HG02943 (cell line): ENCODE measurements around the gene MRGPRG.

Experiments used
- ATAC-seq: cut with Tn5 transposase; IDR thresholded peaks from one replicate; pipeline ENCODE4 v1.9.1; 2021; ENCODE audit warnings: mild to moderate bottlenecking, low read depth, moderate library complexity; ENCODE audit not compliant: unreplicated experiment

The MRGPRG gene

DNA sequence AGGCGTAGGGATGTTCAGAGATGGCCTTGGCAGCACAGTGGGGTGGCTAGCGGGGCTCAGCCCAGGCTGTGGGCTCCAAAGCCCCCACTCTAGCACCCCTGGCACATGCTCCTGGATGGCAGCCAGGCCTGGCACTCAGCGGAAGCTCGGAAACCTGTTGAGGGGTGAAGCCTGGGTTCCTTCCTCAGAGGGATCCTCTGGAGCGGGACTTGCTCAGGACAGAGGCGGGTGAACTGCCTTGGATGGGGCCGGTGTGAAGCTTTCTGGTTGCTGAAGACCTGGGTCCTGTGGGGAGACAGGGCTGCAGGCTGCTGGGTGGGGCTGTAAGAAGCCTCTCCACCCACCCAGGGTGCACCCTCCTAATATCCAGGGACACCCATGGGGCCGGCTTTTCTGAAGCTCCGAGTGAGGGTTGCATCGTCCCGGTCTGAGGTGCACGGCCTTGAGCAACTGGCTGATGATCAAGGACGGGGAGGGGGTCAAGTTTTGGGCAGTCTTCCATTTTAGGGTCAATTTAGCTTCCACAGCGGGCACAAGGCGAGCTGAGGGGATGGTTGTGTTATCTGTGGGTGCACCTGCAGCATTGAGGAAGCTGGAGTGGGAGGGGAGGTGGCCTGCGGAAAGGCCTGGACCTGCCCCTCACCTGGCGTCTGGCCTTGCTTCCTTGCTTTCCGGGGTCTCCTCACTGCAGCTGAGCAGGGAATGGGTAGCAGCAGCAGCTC lies 8.4 kb upstream of the MRGPRG start:
- no peak for ATAC-seq

DNA sequence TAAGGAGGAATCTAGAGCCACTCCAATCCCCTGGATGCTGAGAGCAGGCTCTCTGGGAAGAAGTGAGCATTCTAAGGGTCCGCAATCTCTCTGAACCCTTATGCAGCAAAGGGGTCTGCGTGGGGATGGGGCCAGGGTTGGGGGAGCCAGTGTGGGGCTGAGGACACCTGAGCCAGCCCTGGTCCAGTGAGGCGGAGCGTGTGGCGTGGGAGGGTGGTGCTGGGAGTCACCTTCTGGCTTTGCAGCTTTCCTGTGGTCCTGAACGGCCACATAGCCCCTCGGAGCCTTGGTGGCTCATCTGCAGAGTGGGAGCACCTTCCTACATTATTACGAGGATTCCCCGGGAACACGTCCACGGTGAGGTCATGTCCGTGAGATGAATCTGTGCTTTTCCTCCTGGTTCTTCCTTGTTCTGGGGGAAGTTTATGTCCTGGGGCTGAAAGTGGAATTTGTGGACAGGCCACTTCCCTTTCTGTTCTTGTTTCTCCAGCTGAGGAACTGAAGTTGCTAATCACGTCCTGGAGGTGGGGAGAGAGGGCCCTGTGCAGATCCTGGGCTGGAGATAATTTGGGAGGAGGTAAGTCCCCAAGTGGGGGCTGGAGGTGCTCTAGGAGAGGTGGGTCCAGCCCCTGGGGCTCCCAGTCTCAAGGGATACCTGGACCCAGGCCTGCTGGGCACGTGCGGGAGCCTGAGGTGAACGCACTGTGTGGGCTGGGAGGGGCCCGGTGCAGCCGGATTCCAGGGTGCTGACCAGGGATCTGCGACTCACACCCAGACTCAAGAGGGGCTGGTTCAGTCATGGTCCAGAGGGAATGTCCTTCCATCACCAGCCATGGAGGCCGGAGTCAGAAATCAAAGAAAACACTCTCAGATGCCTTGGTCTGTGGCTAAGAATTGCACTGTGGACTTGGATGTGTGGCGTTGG lies 7.5 kb upstream of the MRGPRG start:
- no peak for ATAC-seq

DNA sequence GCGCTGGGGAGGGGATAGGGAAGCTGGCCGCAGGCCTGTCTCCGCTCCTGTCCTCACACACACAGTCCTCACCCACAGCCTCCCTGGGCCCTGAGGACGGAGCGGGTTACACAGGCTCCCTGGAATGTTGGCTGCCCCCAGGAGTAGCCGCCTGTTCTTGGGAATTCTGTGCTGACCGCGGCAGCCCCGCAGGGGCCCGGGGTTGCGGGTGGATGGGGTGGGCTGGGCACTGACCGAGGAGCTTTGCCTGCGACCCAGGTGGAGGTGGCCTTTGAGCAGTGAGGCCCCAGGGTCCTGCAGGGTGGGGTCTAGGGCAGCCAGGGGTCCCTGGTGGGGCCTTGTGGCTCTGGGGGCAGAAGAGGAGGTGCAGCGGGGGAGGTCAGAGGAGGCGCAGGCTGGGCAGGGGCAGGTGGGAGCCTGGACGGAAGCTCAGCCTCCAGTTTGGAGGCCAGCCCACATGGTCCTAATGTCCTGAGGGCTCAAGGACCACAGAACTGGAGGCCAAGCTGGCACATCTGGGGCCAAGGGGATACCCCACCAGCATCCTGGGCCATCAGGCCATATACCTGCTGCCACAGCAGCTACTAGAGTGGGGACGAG lies 6.6 kb upstream of the MRGPRG start:
- ATAC-seq = no peak

DNA sequence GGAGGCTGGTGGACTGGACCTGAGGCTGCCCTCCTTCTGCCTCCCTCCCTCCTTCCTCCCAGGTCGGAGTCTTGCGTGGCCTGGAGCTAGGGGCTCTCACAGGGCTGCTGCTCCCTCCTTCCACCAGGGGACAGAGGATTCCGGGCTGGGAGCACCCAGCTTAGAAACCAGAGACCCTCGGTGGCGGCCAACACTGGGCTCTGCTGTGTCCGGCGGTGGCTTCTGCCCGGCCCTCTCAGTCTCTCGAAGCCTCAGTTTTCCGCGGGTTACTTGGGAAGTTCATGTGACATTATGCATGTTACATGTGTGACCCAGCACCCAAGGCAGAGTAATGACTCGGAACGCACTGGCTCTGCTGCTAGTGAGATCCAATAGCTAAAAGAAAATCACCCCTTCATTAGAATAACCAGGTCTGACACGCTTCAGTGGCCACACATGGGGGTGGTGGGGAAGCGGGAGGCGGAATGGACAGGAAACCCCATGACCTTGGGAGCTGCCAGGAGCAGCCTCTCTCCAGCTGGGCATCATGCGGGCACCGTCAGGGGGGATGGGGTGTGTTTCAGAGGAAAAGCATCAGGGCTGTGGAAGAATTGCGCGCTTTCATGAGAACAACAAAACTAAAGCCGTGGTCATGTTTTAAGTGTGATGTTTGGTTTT lies 5.9 kb upstream of the MRGPRG start:
- no peak for ATAC-seq

DNA sequence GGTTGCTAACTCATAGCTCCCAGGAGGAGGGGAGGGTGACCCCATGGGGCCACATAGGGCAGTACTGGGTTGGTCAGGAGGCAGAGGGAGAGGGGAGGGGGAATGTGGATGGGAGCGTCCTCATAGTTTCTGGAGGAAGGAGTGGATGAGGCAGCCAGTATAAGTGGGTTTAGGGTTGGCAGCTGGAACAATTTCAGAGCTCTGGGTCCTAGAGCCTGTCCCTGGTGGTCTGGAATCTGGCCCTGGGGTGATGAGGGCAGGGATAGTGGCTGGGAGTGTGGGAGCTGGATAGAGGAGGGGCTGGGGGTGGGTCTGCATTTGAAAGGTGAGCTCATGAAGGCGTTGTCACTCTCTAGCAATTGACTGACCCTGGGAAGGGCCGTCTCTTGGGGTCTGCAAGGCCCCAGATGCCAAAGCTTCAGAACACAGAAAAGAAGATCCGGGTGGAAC lies 5.3 kb upstream of the MRGPRG start:
- ATAC-seq = no peak

DNA sequence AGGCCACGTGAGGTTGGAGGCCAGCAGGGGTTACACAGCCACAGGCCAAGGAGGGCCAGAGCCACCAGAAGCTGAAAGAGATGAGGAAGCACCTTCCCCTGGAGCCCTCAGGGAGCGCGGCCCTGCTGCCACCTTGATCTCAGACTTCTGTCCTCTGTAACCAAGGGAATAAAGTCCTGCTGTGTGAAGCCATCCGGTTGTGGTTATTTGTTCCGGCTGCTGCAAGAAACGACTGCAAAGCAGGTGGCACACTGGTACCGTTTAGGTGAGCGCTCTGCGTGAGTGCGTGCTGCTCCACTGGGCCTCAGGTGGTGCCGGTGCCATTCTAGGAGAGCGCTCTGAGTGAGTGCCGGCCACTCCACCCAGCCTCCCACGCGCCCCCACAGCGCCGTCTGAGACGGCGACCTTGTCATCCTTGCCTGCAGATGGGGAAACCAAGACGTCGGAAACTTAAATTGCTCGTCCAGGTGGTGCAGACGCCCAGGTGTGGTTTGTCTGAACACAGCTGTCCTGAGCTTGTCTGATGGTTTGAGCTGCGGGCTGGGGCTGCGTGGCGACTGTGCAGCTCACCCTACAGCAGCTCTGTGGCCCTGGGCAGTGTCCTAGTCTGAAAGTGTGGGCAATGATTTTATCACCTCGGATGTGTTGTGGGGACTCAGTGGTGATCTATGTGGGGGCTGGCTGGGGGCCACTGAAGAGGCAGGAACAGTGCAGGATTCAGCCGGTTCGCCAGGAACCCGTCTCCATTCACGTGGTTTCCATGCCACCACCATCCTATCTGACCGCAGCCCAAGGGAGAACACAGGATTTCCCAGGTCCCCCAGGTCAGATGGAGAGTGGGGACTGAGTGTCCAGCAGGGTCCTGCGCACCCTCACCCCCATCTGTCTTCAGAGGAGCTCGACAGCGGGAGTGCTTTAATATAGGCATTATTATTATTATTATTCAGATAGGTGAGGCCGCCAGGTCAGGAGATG lies 4.6 kb upstream of the MRGPRG start:
- ATAC-seq = no peak

DNA sequence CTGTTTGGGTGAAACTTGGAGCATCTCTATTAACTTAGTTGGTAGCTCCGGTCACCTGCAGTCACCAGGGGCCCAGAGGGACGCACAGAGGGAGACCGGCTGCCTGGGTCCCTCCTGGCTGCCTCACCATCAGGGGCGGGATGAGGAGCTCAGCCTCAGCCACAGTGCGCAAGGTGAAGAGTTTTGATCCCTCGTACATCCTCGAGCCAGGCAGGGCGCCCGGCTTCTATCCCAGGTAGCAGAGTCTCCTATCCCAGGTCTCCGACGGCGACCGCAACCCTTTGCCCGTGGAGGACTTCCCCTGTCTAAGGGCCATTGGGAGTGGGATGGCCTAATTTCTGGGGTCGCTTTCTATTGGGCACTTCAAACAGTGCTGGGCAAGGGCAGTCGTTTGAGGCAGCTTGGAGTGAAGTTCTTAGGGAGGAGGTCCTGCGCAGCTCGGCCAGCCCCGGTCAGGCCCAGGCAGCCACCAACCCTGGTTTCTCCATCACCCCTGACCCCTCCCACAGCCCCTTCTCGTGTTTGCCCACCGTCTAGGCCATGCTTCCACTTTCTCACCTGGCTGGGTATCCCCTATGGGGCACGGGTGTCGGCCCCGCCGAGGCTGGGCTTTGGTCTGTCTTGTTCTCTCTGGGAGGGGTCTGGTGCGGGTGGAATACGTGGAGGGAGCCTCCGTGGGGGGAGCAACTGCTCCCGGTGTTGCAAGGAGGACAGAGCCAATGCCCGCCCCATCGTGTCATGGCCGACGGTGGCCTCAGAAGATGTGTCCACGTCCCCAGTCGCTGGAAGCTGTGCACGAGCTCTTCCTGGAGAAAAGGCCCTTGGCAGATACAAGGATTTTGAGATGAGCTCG lies 3.6 kb upstream of the MRGPRG start:
- ATAC-seq = no peak

DNA sequence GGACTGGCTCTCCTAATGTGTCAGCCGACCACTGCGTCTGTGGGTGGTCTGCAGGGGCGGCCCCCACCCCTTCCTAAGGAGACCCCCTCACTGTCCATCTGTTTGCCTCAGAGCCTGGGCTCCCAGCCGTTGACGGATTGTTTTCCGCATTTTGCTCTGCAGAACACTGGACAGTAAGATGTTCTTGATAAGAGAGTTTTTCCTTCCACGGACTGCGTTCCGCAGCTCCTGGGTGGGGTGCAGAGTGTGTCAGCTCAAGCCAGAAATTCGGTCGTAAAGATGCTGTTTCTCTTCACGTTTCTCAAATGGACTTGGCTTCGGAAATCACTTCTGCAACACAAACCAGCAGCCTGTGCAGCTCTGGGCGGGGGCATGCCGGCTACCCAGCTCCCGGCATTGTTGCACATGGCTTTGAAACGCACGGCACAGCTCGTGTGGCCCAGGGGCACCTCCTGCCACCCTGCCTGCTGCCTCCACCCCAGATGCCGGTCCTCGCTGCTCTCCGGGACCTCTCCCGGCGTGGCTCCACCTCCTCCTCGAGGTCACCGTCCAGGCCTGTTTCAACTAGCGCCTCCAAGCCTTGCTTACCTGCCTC lies 2.9 kb upstream of the MRGPRG start:
- no peak for ATAC-seq

DNA sequence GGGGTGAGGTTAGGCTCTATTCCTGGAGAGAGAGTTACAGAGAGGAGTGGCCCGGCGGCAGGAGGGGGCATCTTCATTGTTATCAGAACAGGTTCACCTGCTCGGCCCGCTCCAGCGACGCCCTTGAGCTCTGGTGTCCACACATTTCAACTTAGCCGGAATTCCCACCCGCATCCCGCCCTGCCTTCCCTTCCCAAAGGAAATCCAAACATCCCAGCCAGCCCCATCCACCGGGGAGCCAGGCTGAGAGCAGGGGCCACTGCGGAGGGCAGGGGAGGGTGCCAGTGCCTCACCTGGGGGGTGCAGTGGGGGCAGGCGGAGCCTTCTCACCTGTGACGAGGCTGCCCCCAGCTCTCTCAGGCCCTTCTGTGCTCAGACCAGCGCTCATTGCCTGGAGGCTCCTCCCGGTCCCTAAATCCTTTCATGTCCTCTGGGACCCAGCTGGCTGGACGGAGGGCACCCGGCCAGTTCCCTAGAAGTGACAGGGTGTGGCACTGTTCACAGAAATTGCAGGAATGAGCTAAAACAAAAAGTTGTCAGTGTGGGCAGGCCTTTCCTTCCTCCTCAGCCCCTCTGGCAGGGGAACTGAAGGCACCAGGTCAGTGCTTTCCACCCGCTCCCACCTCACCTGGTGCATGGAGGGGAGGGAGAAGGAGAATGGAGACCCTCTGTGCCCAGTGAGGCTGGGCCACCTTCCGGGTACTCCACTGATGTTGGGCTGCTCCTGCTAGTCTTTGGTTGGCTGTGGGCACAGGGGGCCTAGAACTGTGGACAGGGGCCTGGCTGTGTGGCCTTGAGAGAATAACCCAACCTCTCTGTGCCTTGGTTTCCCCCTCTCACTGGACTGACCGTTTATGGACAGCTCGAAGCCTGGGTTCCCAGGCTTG lies 2.2 kb upstream of the MRGPRG start:
- ATAC-seq = no peak

DNA sequence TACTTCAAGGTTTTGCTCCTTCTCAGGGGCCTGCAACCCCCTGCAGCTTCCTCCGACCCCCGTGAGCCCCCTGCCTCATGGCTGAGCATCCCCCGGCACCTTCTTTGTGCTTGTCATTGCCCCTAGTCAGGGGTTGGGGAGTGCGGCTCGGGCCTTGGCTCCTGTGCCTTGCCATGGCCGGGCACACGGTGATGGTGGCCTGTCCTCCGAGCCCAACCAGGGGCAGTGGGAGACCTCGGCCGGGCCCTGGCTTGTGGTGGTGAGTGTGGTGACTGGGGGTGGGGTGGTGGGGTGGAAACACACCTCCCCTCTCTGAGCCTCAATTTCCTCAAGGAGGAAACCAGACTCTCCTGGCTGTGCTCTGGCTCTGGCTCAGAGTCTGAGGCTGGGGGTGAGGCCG lies 1.5 kb upstream of the MRGPRG start:
- ATAC-seq = no peak

DNA sequence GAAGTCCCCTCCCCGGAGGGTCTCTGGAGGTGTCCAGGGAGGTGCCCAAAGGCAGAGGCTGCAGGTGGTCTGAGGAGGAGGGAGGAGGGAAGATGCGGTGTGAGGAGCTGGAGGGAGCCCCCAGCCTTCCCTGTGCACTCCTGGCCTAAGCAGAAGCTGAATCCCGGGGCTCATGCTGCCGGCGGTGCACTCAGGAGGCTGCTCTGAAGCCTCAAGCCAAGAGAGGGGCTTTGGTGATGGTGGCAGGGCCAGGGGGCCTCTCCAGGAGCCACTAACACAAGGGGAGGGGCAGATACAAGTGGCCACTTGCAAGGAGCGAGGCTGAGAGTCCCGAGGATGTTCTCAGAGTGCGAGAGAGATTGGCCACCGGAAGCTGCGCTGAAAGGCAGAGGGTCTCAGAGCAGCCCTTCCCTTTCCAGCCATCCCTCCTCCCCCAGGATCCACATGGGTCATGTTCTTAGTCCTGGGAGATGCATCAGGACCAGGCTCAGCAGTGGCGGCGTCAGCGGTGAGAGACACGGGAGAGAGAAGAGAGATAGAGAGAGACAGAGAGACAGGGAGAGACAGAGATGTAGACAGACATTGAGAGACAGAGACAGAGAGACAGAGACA lies 774 bp upstream of the MRGPRG start:
- ATAC-seq = no peak

DNA sequence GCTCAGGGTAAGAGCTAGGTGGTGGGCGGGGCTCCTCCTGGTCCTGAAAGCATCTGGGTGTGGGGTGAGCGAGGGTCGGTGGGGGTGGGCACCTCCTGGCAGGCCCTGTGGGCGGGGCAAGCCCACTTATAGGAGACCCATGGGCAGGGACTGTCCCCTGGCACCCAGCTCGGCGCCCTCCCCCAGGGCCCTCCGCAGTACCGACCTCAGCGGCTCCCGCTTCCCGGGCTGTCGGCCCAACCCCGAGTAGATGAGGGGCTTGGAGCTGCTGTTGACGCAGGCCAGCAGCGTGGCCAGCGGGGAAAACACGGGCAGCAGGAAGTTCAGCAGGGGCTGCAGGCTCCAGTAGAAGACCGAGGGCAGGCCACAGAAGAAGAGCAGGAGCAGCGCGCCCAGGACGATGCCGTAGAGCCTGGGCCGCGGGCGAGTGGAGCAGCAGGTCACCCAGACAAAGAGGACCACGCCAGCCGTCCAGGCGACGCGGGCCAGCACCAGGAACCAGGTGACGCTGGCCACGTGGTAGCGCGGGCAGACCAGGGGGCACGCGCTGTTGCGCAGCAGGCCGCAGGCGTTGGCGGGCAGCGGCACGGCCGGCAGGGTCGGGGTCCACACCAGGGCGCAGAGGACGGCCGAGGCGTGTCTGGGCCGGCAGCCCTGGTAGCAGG lies 663 bp downstream of the MRGPRG start:
- no peak for ATAC-seq

DNA sequence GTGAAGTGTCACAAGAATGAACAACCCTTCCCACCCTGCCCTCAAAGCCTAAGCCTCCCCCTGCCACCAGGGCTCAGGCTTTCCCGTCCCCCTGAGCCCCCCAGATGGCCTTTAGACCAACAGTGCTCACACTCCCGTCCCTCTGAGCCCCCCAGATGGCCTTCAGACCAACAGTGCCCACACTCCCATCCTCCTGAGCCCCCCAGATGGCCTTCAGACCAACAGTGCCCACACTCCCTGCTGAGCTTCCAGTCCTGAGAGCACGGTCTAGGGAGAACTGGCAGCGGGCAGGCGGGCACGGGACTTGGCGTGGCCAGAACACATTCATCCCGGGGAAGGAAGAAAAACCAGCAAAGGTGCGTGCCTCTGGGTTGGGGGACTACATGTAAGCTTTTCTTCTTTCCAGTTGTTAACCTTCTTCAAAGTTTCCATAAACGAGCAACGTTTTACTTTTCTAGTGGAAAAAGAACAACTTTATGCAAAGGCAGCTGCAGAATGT lies 2.5 kb downstream of the MRGPRG start:
- no peak for ATAC-seq

DNA sequence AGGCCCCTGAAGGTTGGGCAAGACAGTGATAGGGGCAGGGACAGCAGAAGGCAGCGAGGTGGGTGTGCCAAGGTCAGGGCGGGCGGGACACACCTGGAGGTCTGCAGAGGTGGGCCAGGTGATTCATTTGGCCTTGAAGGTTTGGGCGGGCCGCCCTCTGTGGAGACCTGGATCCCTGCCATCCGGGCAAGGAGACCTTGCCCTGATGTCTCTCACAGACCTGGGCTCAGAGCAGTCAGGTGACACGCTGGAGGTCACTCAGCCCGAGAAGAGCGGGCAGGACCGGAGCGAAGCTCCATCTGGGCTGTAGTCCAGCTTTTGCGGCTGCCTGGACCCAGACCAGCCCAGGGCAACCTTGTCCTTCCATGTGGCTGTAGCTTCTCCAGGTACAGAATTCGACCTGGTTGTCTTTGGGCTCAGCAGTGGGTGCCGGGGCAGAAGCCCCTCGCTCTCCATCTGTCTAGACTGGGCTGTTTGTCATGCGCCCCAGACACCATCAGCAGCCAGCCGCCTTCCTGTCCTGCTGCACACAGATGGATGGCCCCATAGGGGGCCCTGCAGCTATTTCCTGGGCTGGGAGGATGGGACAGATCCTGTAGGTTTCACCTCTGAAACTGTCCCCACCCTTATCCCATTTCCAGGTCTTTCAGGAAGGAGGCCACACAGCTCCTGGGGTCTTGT lies 3.1 kb downstream of the MRGPRG start:
- no peak for ATAC-seq

DNA sequence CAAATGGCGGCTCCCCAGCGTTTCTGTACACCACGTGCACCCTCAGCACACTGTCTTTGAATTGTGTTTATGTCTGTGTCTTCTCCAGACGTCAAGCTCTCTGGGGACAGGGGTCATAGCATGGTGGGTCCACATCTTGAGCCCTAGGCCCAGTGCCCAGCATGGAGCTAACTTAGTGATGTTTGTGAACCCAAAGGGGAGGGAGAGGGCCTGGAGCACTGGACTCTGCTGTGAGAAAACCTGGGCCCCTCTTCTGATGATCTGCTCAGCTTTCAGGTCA lies 4.3 kb downstream of the MRGPRG start:
- ATAC-seq = no peak
